Measurements from ENCODE around the gene TMC3.
"Not testable (repeated sequence)": the region's sequence is repeated elsewhere in the genome, so short reads cannot be mapped to it uniquely, and the experiment has no call there.

Gene TMC3

GRCh38 chr15:81343371-81343770, 30.6 kb downstream of the TMC3 start:
- DNase-seq: no peak

- DNase-seq: no peak
Measured at GRCh38 chr15:81341351-81341750, 32.7 kb downstream of the TMC3 start.

GRCh38 chr15:81339851-81340250, 34.2 kb downstream of the TMC3 start:
- no peak for DNase-seq

- DNase-seq: no peak
Measured at GRCh38 chr15:81339321-81339720, 34.7 kb downstream of the TMC3 start.

- DNase-seq: no peak
Measured at GRCh38 chr15:81338170-81339007, 35.6 kb downstream of the TMC3 start.

GRCh38 chr15:81337713-81338157, 36.3 kb downstream of the TMC3 start:
- DNase-seq: no peak

GRCh38 chr15:81337241-81337640, 36.8 kb downstream of the TMC3 start:
- DNase-seq: no peak

- DNase-seq: no peak
Measured at GRCh38 chr15:81336568-81336967, 37.4 kb downstream of the TMC3 start.

- no peak for DNase-seq
Measured at GRCh38 chr15:81335631-81336030, 38.4 kb downstream of the TMC3 start.

GRCh38 chr15:81334768-81335435, 39.1 kb downstream of the TMC3 start:
- no peak for DNase-seq

GRCh38 chr15:81333363-81333762, 40.6 kb downstream of the TMC3 start:
- no peak for DNase-seq

GRCh38 chr15:81332326-81332725, 41.7 kb downstream of the TMC3 start:
- DNase-seq: no peak

GRCh38 chr15:81331600-81331999, 42.4 kb downstream of the TMC3 start:
- DNase-seq: no peak

- DNase-seq: not testable (repeated sequence)
Measured at GRCh38 chr15:81331141-81331540, 42.9 kb downstream of the TMC3 start.

GRCh38 chr15:81330366-81331090, 43.5 kb downstream of the TMC3 start:
- DNase-seq: no peak

- DNase-seq: no peak
Measured at GRCh38 chr15:81329446-81329845, 44.6 kb downstream of the TMC3 start.

- no peak for DNase-seq
Measured at GRCh38 chr15:81327516-81327915, 46.5 kb downstream of the TMC3 start.

GRCh38 chr15:81326466-81327212, 47.4 kb downstream of the TMC3 start:
- no peak for DNase-seq

- peak; percentile 92 for DNase-seq
Measured at GRCh38 chr15:81323944-81324881, 49.8 kb downstream of the TMC3 start, which contains the start of gene STARD5. Gene STARD5, minus strand, starts transcription at chr15:81324141. Its CDS starts 42 bp downstream, at chr15:81324099.

GRCh38 chr15:81323559-81323943, 50.5 kb downstream of the TMC3 start:
- DNase-seq: no peak

- DNase-seq: no peak
Measured at GRCh38 chr15:81322676-81323253, 51.2 kb downstream of the TMC3 start.

Measured in SHP77 treated with DMSO at 0.1 percent for 48 hours (cell line).